Mammary microvascular endothelial cell (primary cell): ENCODE data around the gene GNPAT. TPM values are rescaled to one million over a fixed set of nuclear protein-coding genes. Genes with fewer than 3 reads are reported as not detected.

Experiments used
- total RNA-seq: library from RNA; depleted of rRNA; stranded (reverse); fragments of >200 nt; gene quantifications from 2 replicates; pipeline ENCODE4 v1.2.3, GENCODE V29; 2015

GNPAT gene
- total RNA-seq = 45.0 and 59.6 TPM in 2 replicates

GRCh38 chr1:231240883-231241735 is at the start of gene GNPAT:
GNPAT (plus strand) TSS chr1:231241212; CDS start chr1:231241379, 167 bp downstream.

Other genes starting within 250 kb of the GNPAT start
- 8.7 and 9.8 TPM in 2 replicates for gene FAM89A, start 201.0 kb upstream of the GNPAT start, total RNA-seq
- not detected in 2 replicates for gene TRIM67, start 79.2 kb upstream of the GNPAT start, total RNA-seq
- gene EXOC8, start 96.6 kb downstream of the GNPAT start, total RNA-seq = 10.8 and 11.0 TPM in 2 replicates
- gene SPRTN, start 97.1 kb downstream of the GNPAT start, total RNA-seq = 13.5 and 17.1 TPM in 2 replicates
- gene EGLN1, start 181.1 kb downstream of the GNPAT start, total RNA-seq = 47.1 and 53.6 TPM in 2 replicates